GM18502 (cell line): ENCODE results near the gene ABHD17A.
"Not testable (repeated sequence)": the region's sequence is repeated elsewhere in the genome, so short reads cannot be mapped to it uniquely, and the experiment has no call there.

Experiments used
- ATAC-seq: cut with Tn5 transposase; IDR thresholded peaks from one replicate; pipeline ENCODE4 v1.9.1; 2021; ENCODE audit warnings: mild to moderate bottlenecking; ENCODE audit not compliant: unreplicated experiment, poor library complexity

ABHD17A gene

DNA sequence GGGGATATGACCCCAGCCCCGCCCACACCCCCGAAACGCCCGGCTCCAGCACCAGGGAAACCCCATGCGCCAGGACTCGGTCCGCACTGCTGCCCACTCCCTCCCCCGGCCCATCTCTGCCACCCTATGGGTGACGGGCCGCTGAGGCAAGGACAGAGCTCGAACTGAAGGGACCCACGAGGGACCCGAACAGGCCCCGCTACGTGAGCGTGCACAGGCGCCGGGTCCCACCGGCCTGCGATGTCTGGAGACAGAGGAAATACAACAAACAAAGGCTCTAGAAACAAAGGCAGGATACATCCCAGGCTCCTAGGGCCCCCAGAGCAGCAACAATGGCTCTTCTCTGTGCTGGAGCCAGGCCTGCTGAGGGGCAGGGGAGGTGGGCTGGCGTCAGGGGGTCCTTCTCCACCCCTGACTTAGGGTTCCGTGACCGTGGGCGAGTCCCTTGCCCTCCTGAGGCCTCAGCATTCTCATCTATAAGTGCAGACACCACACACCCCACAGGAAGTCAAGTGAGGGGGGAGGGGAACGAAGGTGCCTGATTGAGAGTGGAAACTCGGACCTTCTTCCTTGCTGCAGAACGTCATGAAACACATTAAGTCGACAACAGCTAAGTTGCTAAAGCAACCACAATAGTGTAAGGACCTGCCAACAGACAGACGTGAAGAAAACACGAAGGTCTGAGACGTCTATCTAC is 3.1 kb downstream of the ABHD17A start:
- no peak for ATAC-seq

DNA sequence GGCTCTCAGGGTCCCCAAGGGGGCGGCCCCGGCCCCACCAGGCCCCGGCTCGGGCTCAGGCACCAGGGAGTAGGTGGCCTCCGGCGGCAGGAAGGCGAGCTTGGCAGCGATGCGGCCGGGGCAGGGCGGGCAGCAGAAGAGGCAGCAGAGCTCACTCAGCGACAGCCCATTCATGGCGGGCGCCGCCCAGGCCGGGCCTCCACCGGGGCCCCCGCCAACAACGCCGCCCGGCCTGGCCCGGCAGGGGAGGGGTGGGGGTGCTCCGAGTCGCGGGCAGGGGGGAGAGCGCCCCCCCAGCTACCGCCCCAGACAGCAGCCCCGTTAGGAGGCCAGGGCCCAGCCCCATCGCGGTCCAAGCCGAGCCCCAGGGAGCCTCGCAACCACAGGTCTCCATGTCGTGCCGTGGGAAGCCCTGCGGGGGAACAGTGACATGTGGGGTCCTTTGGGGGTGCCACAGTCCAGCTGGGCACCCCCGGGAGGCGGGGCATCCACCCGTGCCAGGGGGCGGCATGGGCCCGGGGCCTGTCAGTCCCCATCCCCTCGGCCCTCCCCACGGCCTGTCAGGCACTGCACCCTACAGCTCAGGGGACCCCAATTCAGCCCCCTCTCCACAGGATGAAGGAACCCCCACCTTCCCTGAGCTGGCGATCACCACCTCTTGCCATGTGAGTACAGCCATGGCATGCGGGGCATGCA is 3.8 kb downstream of the ABHD17A start:
- ATAC-seq: not testable (repeated sequence)

- ATAC-seq: no peak
Observed at GRCh38 chr19:1880611-1881392, 4.5 kb downstream of the ABHD17A start.

- not testable (repeated sequence) for ATAC-seq
Observed at GRCh38 chr19:1879982-1880381, 5.3 kb downstream of the ABHD17A start.

GRCh38 chr19:1878583-1878982 is 6.7 kb downstream of the ABHD17A start:
- not testable (repeated sequence) for ATAC-seq

DNA sequence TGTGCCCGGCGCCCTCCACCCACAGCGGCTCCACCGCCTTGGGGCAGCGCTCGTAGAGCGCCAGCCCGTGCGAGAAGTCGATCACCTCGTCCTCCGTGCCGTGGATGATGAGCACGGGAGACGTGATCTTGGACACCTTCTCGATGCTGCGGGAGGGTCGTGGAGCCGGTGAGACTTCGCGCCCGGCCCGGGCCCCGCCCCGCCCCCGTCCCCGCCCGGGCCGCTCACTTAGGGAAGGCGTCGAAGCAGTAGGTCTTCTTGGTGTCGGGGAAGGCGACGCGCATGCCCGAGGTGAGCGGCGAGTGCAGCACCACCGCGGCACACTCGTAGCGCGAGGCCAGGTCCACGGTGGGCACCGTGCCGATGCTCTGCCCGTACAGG is 8.0 kb downstream of the ABHD17A start:
- ATAC-seq: not testable (repeated sequence)

DNA sequence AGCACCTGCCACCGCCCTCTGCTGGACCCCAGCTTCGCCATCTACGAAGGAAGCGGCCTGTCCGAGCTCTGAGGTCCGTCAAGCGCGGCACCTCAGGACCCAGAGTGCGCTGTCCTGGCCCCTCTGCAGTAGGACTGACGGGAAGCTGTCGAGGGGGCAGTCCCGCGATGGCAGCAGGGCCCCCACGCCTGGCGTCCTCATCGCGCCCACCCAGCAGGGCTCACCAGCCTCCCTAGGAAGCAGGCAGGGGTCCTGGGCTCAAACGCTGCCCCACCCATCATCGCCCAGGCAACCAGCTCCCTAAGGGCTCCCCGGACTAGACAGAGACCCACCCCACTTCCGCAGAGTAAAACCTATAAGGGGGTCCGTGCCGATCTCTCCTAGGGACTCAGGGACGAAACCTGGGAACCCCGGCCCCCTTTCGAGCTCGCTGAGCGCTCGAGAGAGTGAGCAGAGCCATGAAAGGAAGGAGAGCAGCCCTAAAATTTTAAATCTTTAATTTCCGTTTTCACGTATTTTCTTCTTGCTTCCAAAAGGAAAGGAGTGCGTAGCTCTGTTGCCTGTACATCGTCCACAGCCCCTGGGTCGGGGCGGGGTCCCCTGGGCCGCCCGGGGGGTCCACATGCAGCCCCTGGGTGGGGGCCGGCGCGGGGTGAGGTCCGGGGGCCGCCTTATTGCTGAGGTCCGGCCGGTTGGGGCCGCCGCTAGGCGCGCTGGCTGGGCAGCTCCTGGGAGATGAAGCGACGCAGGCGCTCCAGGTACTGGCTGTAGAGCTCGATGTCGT is 8.6 kb downstream of the ABHD17A start:
- ATAC-seq: peak; percentile 17

DNA sequence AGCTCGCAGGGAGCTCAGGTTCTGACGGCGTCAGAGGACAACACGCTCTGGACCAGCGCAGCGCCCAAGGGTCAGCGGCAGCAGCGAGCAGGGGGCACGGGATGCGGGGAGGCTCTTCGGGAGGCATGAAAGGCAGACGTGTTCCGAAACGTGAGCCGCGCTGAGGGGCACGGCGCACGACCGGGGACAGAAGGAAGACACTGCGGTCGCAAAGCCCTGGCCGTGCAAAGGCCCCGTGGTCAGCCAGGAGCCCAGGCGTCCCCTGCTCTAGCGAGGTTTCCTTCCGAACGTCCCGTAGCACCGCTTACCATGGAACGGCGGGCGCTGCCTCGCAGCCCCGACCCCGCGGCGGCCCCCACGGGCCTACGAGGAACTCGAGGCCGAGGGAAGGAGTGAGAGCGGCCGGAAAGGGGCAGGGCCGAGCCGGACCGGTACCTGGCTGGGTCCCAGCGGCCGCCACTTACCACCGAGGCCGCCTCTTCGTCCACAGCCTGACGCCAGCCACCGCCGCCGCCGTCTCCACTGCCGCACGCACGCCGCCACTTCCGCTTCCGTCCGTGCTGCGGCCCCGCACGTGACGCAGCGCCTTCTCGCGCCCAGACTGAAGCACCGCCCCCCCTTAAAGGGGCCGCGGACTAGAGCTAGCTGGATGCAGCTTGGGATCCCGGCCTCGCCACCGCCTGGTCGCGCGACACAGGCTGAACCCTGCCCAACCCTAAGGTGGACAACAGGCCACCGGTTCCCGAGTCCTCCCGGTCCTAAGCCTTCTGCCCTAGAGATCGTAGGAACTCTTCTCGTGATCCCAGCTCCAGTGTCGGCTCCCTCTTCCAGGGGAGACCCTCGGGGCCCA is 9.4 kb downstream of the ABHD17A start:
- peak; percentile 79 for ATAC-seq

DNA sequence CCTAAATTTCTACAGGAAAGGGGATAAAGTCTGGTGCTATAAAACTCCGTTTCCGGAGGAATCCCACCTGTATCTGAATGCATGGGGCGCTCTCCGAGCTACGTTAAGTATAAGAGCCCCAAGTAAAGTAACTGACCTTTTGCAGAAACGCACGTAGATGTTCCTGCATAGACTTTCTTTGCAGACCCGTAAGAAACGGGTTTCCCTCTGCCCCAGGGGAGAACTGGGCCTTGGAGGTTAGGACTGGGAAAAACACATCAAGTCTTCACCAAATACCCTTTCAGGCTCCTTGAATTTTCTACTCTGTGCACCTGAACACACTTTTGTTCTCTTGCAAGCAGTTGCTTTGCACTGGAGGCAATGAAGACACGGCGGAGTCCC is 10.0 kb downstream of the ABHD17A start:
- ATAC-seq: not testable (repeated sequence)

- ATAC-seq: no peak
Observed at GRCh38 chr19:1874554-1875185, 10.6 kb downstream of the ABHD17A start.

GRCh38 chr19:1873524-1874473 is 11.5 kb downstream of the ABHD17A start:
- ATAC-seq: no peak

GRCh38 chr19:1872807-1873523 is 12.3 kb downstream of the ABHD17A start:
- ATAC-seq: no peak

- no peak for ATAC-seq
Observed at GRCh38 chr19:1871630-1872029, 13.7 kb downstream of the ABHD17A start.

- ATAC-seq: no peak
Observed at GRCh38 chr19:1871140-1871597, 14.1 kb downstream of the ABHD17A start.

DNA sequence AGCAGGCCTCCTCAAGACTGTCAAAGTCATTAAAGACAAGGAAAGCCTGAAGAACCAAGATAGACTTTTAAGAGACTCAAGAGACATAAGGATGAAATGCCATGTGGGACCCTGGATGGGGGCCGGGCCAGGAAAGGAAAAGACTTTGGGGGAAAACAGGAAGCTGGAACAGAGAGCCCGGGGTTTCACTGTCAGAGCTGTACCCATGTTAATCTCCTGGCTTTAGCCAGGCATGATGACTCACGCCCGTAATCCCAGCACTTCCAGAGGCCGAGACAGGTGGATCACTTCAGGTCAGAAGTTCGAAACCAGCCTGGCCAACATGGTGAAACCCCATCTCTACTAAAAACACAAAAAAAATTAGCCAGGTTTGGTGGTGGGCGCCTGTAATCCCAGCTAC is 16.3 kb downstream of the ABHD17A start:
- no peak for ATAC-seq

DNA sequence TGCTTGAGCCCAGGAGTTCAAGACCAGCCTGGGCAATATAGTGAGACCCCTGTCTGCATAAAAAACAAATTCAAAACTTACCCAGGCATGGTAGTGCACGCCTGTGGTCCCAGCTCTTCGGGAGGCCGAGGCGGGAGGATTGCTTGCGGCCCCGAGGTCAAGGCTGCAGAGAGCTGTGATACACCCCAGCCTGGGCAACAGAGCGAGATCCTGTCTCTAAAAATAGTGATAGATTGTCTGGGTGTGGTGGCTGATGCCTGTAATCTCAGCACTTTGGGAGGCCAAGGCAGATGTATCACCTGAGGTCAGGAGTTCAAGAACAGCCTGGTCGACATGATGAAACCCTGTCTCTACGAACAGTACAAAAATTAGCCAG is 18.0 kb downstream of the ABHD17A start:
- ATAC-seq: no peak

GRCh38 chr19:1866693-1867348 is 18.5 kb downstream of the ABHD17A start:
- ATAC-seq: no peak
